Right atrium auricular region (tissue), 2 donors: ENCODE results near the gene NMNAT3. TPM values are rescaled to one million over a fixed set of nuclear protein-coding genes. Genes with fewer than 3 reads are reported as not detected.

ENCODE experiments used
- DNase-seq: peaks from one replicate; pipeline ENCODE4 v3.0.0-alpha.2; 2019; ENCODE audit warnings: low spot score
- H3K27ac ChIP-seq, 2 donors: fragments of 200-600 bp; sonication (generic); 1 replicate in 1 of 2; 2 replicates in 1 of 2; pipeline ENCODE4 v1.5.1; 2016 to 2019
- H3K27me3 ChIP-seq, 2 donors: fragments of 200-600 bp; sonication (generic); one replicate each; pipeline versions ENCODE4 v1.5.1 to v1.6.0; 2017 to 2019
- H3K36me3 ChIP-seq: fragments of 200-600 bp; sonication (generic); one replicate; pipeline ENCODE4 v1.5.1; 2016
- H3K4me1 ChIP-seq, 2 donors: fragments of 200-600 bp; sonication (generic); one replicate each; pipeline versions ENCODE4 v1.5.1 to v1.6.0; 2017 to 2019
- H3K4me3 ChIP-seq, 2 donors: fragments of 200-600 bp; sonication (generic); 1 replicate in 1 of 2; 2 replicates in 1 of 2; pipeline ENCODE4 v1.5.1; 2017 to 2019; ENCODE audit warnings: mild to moderate bottlenecking in 1 of 2, moderate library complexity in 1 of 2
- H3K9me3 ChIP-seq, 2 donors: fragments of 200-600 bp; sonication (generic); one replicate each; pipeline ENCODE4 v1.5.1; 2019
- total RNA-seq, 2 donors: library from RNA; depleted of rRNA; stranded (reverse); fragments of >200 nt; gene quantifications; one replicate each; pipeline ENCODE4 v1.1.0, GENCODE V29; 2016
- TF ChIP-seq, protein P1 (sequence below), 2 donors: fragments of 200-600 bp; sonication (generic); IDR thresholded peaks; one replicate each; pipeline ENCODE4 v1.5.1; 2019; ENCODE audit warnings: antibody characterized with exemption in 2 of 2

NMNAT3 gene
- 10 to 100 TPM; 11.0 to 23.4 TPM for total RNA-seq

DNA sequence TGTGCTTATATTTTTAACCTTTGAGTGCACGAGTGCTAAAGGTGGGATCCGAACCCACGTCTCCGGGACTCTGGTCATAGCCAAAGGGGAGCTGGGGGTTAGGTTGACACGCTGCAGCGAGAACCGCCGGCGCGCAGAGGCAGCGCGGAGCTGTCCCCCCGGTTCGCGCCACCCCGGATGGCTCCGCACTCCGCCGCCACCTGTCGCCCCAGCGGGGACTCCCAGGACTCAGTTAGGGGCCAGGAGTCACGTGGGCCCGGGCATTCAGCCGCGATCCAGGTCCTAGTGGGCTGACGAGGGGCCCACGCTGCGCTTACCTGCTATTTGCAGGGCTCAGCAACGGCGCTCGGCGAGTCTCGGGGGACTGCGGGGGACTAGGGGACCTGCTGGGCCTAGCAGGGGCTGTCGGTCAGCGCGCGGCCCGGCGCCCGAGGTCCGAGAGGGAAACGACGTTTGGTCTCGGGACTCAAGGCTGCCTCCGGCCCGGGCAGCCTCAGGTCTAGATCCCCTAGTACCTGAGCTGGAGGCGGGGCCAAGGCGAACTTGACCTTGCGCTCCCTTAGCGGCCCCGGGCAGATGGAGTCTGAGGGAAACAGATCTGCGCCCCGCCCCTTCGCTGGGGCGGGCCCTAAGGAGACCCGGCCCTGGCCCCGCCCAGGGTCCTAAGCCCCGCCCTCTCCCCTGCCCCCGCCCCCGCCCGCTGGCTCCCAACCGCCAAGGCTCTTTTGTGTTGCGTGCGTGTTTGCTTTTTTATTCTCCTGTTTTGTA lies at the start of gene NMNAT3:
Gene NMNAT3 (minus strand): TSS at position 585 of the 768 bp plus-strand sequence. CDS start 50,248 bp downstream, outside the sequence.
- TF ChIP-seq, protein P1, sequence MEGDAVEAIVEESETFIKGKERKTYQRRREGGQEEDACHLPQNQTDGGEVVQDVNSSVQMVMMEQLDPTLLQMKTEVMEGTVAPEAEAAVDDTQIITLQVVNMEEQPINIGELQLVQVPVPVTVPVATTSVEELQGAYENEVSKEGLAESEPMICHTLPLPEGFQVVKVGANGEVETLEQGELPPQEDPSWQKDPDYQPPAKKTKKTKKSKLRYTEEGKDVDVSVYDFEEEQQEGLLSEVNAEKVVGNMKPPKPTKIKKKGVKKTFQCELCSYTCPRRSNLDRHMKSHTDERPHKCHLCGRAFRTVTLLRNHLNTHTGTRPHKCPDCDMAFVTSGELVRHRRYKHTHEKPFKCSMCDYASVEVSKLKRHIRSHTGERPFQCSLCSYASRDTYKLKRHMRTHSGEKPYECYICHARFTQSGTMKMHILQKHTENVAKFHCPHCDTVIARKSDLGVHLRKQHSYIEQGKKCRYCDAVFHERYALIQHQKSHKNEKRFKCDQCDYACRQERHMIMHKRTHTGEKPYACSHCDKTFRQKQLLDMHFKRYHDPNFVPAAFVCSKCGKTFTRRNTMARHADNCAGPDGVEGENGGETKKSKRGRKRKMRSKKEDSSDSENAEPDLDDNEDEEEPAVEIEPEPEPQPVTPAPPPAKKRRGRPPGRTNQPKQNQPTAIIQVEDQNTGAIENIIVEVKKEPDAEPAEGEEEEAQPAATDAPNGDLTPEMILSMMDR (IDR thresholded peaks at IDR 0.05): peak in 1 of 2 donors; percentile 37
- H3K27ac ChIP-seq: peak within 1 kb of the TSS; percentile 83 to 87
- H3K27me3 ChIP-seq: no peaks in the 10 kb centered on the region
- H3K4me1 ChIP-seq: peaks cover 0 to 16% of the 10 kb centered on the region in 2 donors
- H3K4me3 ChIP-seq: peak within 1 kb of the TSS; percentile 62 to 90
- H3K36me3 ChIP-seq: no peaks in the 10 kb centered on the region
- DNase-seq: peak; percentile 83
- H3K9me3 ChIP-seq: no peaks in the 10 kb centered on the region

DNA sequence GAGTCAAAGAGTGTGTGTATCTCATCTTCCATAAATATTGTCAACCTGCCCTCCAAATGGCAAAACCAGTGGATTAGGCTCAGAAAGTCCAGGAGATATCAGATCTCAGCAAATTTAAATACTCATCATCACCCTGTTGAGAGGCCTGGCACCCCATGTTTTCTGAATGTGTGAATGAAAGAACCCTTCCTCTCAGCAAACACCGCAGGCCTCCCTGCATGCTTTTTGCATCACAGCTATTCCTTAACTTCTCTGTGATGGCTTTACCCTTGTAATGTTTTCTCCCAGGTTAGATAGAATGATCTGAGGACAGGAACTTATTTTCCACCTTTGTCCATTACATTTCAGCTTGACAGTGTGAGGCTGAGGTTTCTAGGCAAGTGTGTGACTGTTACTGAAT lies 43.6 kb upstream of the NMNAT3 start:
- no peak for DNase-seq
- H3K4me1 ChIP-seq: peaks cover 0 to 7% of the 10 kb centered on the region in 2 donors
- TF ChIP-seq, protein P1 (IDR thresholded peaks at IDR 0.05): no peak
- no peaks in the 10 kb centered on the region for H3K36me3 ChIP-seq
- no peak overlapping the region for H3K4me3 ChIP-seq
- H3K27me3 ChIP-seq: no peaks in the 10 kb centered on the region
- no peaks in the 10 kb centered on the region for H3K9me3 ChIP-seq
- H3K27ac ChIP-seq: no peak overlapping the region

DNA sequence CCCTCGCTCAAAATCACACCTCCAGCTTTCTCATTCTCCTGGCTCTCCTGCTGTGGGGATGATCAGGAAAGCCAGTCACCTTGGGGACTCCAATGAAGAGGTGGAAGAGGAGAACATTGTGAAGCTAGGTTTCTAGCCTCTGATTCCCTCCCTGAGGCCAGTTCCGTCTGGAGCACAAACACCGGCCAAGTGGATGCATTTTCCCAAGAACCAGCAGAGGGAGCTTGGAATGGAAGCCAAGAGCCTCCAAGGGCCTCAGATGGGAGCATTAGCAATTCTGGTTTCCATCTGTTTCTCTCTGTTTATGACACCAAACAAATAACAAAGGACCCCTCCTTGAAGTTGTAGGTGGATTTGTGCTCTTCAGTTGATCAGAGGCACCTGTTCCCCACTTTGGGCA lies 40.6 kb upstream of the NMNAT3 start:
- TF ChIP-seq, protein P1 (IDR thresholded peaks at IDR 0.05): peak; percentile 34 to 65
- no peak overlapping the region for H3K4me3 ChIP-seq
- no peaks in the 10 kb centered on the region for H3K36me3 ChIP-seq
- no peaks in the 10 kb centered on the region for H3K9me3 ChIP-seq
- H3K27ac ChIP-seq: no peak overlapping the region
- H3K27me3 ChIP-seq: no peaks in the 10 kb centered on the region
- peaks cover 0 to 7% of the 10 kb centered on the region in 2 donors for H3K4me1 ChIP-seq
- DNase-seq: peak; percentile 60

DNA sequence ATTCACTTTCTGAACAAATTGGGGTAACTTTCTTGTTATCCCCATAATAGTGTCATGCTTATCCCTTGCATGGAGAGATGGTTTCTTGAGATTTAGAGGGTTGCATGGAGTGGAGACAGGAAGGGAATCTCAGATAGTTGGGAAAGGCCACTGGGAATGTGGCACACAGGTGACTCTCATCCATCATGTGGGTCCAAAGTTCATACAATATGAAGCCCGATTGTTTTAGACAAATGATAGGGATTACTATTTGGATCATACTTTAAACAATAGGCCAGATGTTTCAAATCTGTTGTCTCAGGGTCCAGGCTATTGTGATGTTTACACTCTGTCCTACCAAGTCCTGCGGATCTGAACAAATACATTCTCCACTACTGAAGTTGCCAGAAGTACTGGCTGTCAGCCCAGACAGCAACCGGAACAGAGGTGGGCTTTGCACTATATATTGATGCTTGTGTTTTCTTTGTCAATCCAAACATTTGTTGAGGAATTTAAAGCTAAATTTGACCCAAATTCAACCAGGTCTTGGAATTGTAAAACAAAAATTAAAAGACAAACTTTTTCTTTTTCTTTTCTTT lies 39.2 kb upstream of the NMNAT3 start:
- Histone ChIP-seq H3K27me3 (no peaks in the 10 kb centered on the region), H3K4me1 (peaks cover 0 to 7% of the 10 kb centered on the region in 2 donors), H3K36me3 (no peaks in the 10 kb centered on the region), H3K27ac (no peak overlapping the region), H3K4me3 (no peak overlapping the region), H3K9me3 (no peaks in the 10 kb centered on the region)
- TF ChIP-seq, protein P1 (IDR thresholded peaks at IDR 0.05): no peak
- DNase-seq: peak; percentile 40

DNA sequence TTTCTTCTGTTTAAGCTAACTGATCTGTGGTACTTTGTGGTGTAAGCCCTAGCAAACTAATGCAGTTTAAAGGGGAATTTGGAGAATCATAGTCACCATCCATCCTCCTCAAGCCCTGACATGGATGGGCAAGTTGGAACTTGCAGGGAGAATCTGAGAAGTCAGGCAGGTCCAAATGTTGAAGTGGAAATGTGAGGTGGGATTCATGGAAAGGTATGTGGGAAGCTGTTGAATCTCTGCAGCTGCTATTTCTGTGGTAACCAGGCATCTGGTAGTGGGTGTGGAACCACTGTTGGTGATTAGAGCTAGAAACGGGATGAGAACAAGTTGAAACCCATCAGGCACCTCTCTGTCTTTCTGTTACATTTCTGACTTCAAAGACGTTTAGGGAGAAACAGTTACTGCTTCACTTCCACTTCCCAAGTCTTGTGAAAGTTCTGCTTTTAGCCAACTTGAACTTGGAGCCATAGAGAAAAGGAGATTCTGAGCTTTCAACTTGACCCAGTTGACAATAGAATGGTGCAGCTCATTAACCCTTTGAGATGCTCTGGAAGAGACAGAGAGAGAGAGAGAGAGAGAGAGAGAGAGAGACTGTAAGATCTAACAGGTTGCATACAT lies 38.1 kb upstream of the NMNAT3 start:
- no peak overlapping the region for H3K4me3 ChIP-seq
- no peaks in the 10 kb centered on the region for H3K27me3 ChIP-seq
- no peaks in the 10 kb centered on the region for H3K36me3 ChIP-seq
- no peak for DNase-seq
- no peak overlapping the region for H3K27ac ChIP-seq
- peaks cover 0 to 7% of the 10 kb centered on the region in 2 donors for H3K4me1 ChIP-seq
- no peaks in the 10 kb centered on the region for H3K9me3 ChIP-seq
- TF ChIP-seq, protein P1 (IDR thresholded peaks at IDR 0.05): no peak
